Heart right ventricle (tissue), 16 donors: ENCODE data around the gene TJP1. TPM values are rescaled to one million over a fixed set of nuclear protein-coding genes. Genes with fewer than 3 reads are reported as not detected.
A peak's percentile ranks its signal among the peaks of the same experiment; 100 is the strongest.

Experiments used
- ATAC-seq, 8 donors: fragments of 200-7000 bp; cut with Tn5 transposase; one replicate each; pipeline ENCODE4 v1.9.1; 2020; ENCODE audit warnings: mild to moderate bottlenecking in 8 of 8, moderate library complexity in 8 of 8, moderate number of reproducible peaks in 1 of 8
- DNase-seq, 2 donors: peaks; one replicate each; pipeline ENCODE4 v3.0.0-alpha.2; 2020
- H3K27ac ChIP-seq, 10 donors: fragments of 200-600 bp; sonication (generic) in 2 of 10; one replicate each; pipeline versions ENCODE4 v1.5.0 to v1.8.0; 2020 to 2022; ENCODE audit warnings: mild to moderate bottlenecking in 3 of 10
- H3K27me3 ChIP-seq, 7 donors: fragments of 200-600 bp; one replicate each; pipeline ENCODE4 v1.8.0; 2021 to 2022; ENCODE audit warnings: mild to moderate bottlenecking in 2 of 7
- H3K36me3 ChIP-seq, 9 donors: fragments of 200-600 bp; sonication (generic) in 1 of 9; one replicate each; pipeline versions ENCODE4 v1.5.0 to v1.8.0; 2020 to 2022; ENCODE audit warnings: mild to moderate bottlenecking in 2 of 9
- H3K4me1 ChIP-seq, 9 donors: fragments of 200-600 bp; sonication (generic) in 1 of 9; one replicate each; pipeline versions ENCODE4 v1.5.0 to v1.8.0; 2020 to 2022; ENCODE audit warnings: mild to moderate bottlenecking in 4 of 9
- H3K4me3 ChIP-seq, 10 donors: fragments of 200-600 bp; sonication (generic) in 2 of 10; one replicate each; pipeline versions ENCODE4 v1.5.0 to v1.8.0; 2020 to 2022; ENCODE audit warnings: mild to moderate bottlenecking in 7 of 10, moderate library complexity in 2 of 10
- H3K9me3 ChIP-seq, 11 donors: fragments of 200-600 bp in 10 of 11; sonication (generic) in 2 of 11; one replicate each; pipeline versions ENCODE4 v1.5.0 to v1.8.0; 2013 to 2022; ENCODE audit warnings: mild to moderate bottlenecking in 2 of 11, control low read depth in 1 of 11, moderate library complexity in 1 of 11
- CTCF ChIP-seq, 9 donors: fragments of 200-600 bp; sonication (generic) in 2 of 9; IDR thresholded peaks; one replicate each; pipeline versions ENCODE4 v1.5.0 to v1.8.0; 2021 to 2022; ENCODE audit warnings: antibody characterized with exemption in 9 of 9, mild to moderate bottlenecking in 5 of 9, moderate library complexity in 1 of 9
- WGBS, 2 donors: extraction: QIAGEN DNeasy Blood & Tissue Kit; methylation state at CpG; one replicate each; pipeline ENCODE4 v1.1.7; 2013; ENCODE audit warnings: inconsistent platforms in 1 of 2; 5-methylcytosine and 5-hydroxymethylcytosine counted together
- intact Hi-C, 10 donors: fragments of 100-400 bp; cut with DNase I; formaldehyde crosslinking; loops; one replicate each; pipeline versions ENCODE4 v1.11.1 to v1.14.2; 2022
- polyA plus RNA-seq, 2 donors: library from polyadenylated mRNA; stranded (reverse); fragments of 200-250 nt; gene quantifications; one replicate each; pipeline ENCODE4 v1.2.3, GENCODE V29; 2013
- total RNA-seq, 10 donors: library from RNA; stranded (reverse); fragmentation: NEBNext Ultra II Directional in 3 of 10; extraction: Animal tissue kit (Norgen Biotek cat#: 25700) in 3 of 10; gene quantifications; one replicate each; pipeline versions ENCODE4 v1.2.1 to v1.2.4, GENCODE V29; 2021 to 2023
- donor health status: Arrhythmogenic right ventricular cardiomyopathy.
- donor health status: ischemic (EF 13 %, LVEDD 7.1; RV severe dilation, severe dysfunction).
- donor health status: healthy with polysubstance abuse.
- donor health status: DM: no; HTN: yes; CAD: no.
- donor health status: DM: no; HTN: no; CAD: no.
- donor health status: ischemic (EF 25% LVEDD 6.9; RV normal size, moderate dysfunction).
- donor health status: ischemic (EF 25% LVEDD 5.7; RV mildly dilated, moderate dysfunction).
- donor health status: healthy.
- donor health status: DM: yes; HTN: yes; CAD: no.
- donor health status: Ischemic cardiomyopathy.
- donor health status: ischemic (EF 35%, LVEDD 5.7; RV mildly dilated, moderate dysfunction).
- donor health status: nonischemic (EF 11% LVEDD 7.7; RV severe dilation, severe dysfunction).
- donor health status: DM: yes; HTN: yes; CAD: no.
- donor health status: PGD.
- donor health status: ischemic (EF 29% LVEDD 5.4; RV normal size, mild dysfunction).
- donor health status: nonischemic (EF 23%, LVEDD 6.1; RV moderate dilation, normal function).

TJP1 gene
- total and polyA plus RNA-seq, 12 donors: 22.8 to 166 (median 118) TPM

GRCh38 chr15:29682361-29682760 is 139.9 kb downstream of the TJP1 start:
- DNase-seq (no peak), ATAC-seq (no peak)
- H3K27ac ChIP-seq: no peak overlapping the region
- H3K4me1 ChIP-seq: no peaks in the 10 kb centered on the region
- H3K27me3 ChIP-seq: peaks cover 0 to 2% (median 0%) of the 10 kb centered on the region in 7 donors
- no peaks in the 10 kb centered on the region for H3K9me3 ChIP-seq
- TF ChIP-seq CTCF (IDR thresholded peaks at IDR 0.05): no peak
- intact Hi-C loops: loop anchor here in 1 of 10 donors (10.0 kb wide), 1 partner anchor 372 kb away; no protein-coding TSS in a partner anchor
- H3K36me3 ChIP-seq: no peaks in the 10 kb centered on the region
- no peak overlapping the region for H3K4me3 ChIP-seq
- WGBS, 2 donors: 96 to 100% methylated on average over 4 of the region's 4 CpGs

- Histone ChIP-seq H3K4me3 (no peak overlapping the region), H3K27ac (no peak overlapping the region), H3K9me3 (no peaks in the 10 kb centered on the region), H3K27me3 (peaks cover 0 to 4% (median 0%) of the 10 kb centered on the region in 7 donors), H3K4me1 (no peaks in the 10 kb centered on the region), H3K36me3 (no peaks in the 10 kb centered on the region)
- ATAC-seq: peak in 1 of 8 donors; percentile 12
- no peak for DNase-seq
- intact Hi-C loops: loop anchor here in 1 of 10 donors (10.0 kb wide), 1 partner anchor 373 kb away; no protein-coding TSS in a partner anchor
- WGBS, 2 donors: 79 to 89% methylated on average over 9 of the region's 9 CpGs
- no peak for TF ChIP-seq CTCF (IDR thresholded peaks at IDR 0.05)
These were observed 140.3 kb downstream of the TJP1 start for GRCh38 chr15:29681946-29682345.

GRCh38 chr15:29681166-29681845 is 141.0 kb downstream of the TJP1 start:
- WGBS, 2 donors: 93 to 94% methylated on average over 15 of the region's 15 CpGs
- TF ChIP-seq CTCF (IDR thresholded peaks at IDR 0.05): no peak
- intact Hi-C loops: loop anchor here in 1 of 10 donors (10.0 kb wide), 1 partner anchor 373 kb away; no protein-coding TSS in a partner anchor
- DNase-seq: no peak
- no peak overlapping the region for H3K4me3 ChIP-seq
- no peak overlapping the region for H3K27ac ChIP-seq
- no peaks in the 10 kb centered on the region for H3K36me3 ChIP-seq
- H3K9me3 ChIP-seq: no peaks in the 10 kb centered on the region
- H3K4me1 ChIP-seq: no peaks in the 10 kb centered on the region
- H3K27me3 ChIP-seq: peaks cover 0 to 4% (median 0%) of the 10 kb centered on the region in 7 donors
- no peak for ATAC-seq

- no peak for TF ChIP-seq CTCF (IDR thresholded peaks at IDR 0.05)
- Histone ChIP-seq H3K27ac (no peak overlapping the region), H3K4me1 (peaks cover 0 to under 1% (median 0%) of the 10 kb centered on the region in 9 donors), H3K27me3 (peaks cover 0 to 7% (median 0%) of the 10 kb centered on the region in 7 donors), H3K9me3 (no peaks in the 10 kb centered on the region), H3K36me3 (no peaks in the 10 kb centered on the region), H3K4me3 (no peak overlapping the region)
- WGBS, 2 donors: 56% methylated on average over 12 of the region's 12 CpGs
- ATAC-seq (no peak), DNase-seq (no peak)
- intact Hi-C loops: loop anchor here in 1 of 10 donors (10.0 kb wide), 1 partner anchor 374 kb away; no protein-coding TSS in a partner anchor
These were observed 141.7 kb downstream of the TJP1 start for GRCh38 chr15:29680465-29681165.
